Measurements from ENCODE around the gene G6PC3.

The G6PC3 gene

DNA sequence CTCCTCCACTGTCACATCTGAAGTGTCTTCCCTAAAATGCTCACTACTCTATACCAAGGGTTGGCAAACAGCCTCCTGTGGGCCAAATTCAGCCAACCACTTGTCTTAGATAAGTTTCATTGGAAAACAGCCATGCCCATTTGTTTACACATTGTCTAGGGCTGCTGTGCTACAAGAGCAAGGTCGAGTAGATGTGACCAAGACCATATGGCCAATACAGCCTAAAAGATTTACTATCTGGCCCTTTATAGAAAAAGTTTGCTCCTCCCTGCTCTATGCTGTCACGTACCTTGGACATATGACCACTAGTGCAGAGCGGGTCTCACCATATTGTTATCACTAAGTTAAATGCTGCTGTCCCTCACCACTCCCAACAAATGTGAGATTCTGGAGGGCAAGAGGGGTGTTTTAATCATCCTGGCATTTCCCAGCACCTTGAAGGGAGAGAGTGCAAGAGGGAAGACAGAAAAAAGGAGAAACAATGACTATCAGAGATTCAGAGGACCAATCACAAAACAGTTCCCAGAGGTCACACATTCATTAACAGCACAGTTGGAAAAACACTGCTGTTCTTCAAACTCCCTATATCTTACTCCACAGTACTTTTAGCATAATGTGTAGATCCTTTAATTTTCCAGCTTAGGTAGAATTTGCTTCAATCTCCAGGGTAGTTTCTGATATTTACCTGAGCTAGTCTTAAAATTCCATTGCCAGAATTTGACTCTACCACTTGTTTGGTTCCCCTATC, 17.2 kb upstream of the G6PC3 start:
- TF ChIP-seq, protein P1, sequence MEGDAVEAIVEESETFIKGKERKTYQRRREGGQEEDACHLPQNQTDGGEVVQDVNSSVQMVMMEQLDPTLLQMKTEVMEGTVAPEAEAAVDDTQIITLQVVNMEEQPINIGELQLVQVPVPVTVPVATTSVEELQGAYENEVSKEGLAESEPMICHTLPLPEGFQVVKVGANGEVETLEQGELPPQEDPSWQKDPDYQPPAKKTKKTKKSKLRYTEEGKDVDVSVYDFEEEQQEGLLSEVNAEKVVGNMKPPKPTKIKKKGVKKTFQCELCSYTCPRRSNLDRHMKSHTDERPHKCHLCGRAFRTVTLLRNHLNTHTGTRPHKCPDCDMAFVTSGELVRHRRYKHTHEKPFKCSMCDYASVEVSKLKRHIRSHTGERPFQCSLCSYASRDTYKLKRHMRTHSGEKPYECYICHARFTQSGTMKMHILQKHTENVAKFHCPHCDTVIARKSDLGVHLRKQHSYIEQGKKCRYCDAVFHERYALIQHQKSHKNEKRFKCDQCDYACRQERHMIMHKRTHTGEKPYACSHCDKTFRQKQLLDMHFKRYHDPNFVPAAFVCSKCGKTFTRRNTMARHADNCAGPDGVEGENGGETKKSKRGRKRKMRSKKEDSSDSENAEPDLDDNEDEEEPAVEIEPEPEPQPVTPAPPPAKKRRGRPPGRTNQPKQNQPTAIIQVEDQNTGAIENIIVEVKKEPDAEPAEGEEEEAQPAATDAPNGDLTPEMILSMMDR (IDR thresholded peaks at IDR 0.05; ENCODE audit: unreplicated experiment in 3 of 3) = no peak
- Mint-ChIP-seq H3K27ac (peak overlapping the region in 2 of 3 experiments; percentile 3 to 27), H3K27me3 (ENCODE audit: low read depth) (no peaks in the 10 kb centered on the region), H3K4me1 (peaks cover 21% of the 10 kb centered on the region), H3K4me3 (no peak overlapping the region), H3K36me3 (ENCODE audit: low read depth) (peaks cover 47% of the 10 kb centered on the region), H3K9me3 (no peaks in the 10 kb centered on the region)

DNA sequence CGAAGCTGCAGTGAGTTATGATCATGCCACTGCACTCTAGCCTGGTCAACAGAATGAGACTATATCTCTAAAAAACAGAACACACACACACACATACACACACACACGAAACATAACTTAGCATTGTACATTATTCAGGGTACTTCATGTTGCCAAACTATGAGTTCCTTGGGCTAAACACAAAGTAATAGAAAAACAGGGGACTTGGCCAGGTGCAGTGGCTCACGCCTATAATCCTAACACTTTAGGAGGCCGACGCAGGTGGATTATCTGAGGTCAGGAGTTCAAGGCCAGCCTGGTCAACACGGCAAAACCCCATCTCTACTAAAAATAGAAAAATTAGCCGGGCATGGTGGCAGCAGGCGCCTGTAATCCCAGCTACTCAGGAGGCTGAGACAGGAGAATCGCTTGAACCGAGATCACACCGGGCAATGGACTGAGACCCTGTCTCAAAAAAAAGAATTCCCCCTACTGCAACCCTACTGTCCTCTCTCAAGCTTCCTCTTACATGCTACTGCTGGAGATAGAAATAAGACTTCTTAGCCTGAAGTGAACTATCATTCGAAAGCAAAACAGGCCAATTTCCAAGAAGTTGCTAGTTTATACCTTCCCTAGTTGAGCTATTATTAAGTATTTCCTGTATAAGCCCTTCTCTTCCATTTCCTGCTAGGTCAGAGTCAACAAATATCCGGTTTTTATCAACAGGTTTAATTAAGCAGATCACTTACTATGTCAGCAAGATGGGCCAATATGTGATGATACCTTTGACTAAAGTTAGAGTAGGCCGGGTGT, 11.2 kb upstream of the G6PC3 start:
- peaks cover 15% of the 10 kb centered on the region for H3K4me1 Mint-ChIP-seq
- TF ChIP-seq, protein P1 (IDR thresholded peaks at IDR 0.05; ENCODE audit: unreplicated experiment in 3 of 3) = no peak
- no peaks in the 10 kb centered on the region for H3K9me3 Mint-ChIP-seq
- no peak overlapping the region for H3K27ac Mint-ChIP-seq
- no peaks in the 10 kb centered on the region for H3K27me3 Mint-ChIP-seq (ENCODE audit: low read depth)
- H3K36me3 Mint-ChIP-seq (ENCODE audit: low read depth) = peaks cover 56% of the 10 kb centered on the region
- no peak overlapping the region for H3K4me3 Mint-ChIP-seq

DNA sequence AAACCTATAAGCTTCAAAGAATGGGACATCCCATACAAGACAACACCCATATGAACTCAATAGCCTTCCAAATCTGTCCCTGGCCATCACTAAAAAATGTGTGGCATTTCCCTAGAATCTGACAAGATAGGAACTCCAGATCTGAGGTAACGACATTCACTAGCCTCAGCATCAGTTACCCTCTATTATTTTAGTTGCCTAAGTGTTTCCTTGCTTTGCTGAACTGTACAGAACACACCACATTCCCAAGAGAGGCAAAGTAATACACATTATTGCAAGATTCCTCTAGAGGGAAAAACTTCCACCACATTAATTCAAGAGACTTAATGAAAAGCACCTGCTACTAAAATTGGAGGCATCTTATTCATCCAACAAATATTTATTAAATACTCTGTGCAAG, 9.1 kb upstream of the G6PC3 start:
- TF ChIP-seq, protein P1 (IDR thresholded peaks at IDR 0.05; ENCODE audit: unreplicated experiment in 3 of 3) = no peak
- no peaks in the 10 kb centered on the region for H3K27me3 Mint-ChIP-seq (ENCODE audit: low read depth)
- H3K36me3 Mint-ChIP-seq (ENCODE audit: low read depth) = peaks cover 44% of the 10 kb centered on the region
- no peak overlapping the region for H3K4me3 Mint-ChIP-seq
- no peak overlapping the region for H3K27ac Mint-ChIP-seq
- peaks cover 23% of the 10 kb centered on the region for H3K4me1 Mint-ChIP-seq
- H3K9me3 Mint-ChIP-seq = no peaks in the 10 kb centered on the region

DNA sequence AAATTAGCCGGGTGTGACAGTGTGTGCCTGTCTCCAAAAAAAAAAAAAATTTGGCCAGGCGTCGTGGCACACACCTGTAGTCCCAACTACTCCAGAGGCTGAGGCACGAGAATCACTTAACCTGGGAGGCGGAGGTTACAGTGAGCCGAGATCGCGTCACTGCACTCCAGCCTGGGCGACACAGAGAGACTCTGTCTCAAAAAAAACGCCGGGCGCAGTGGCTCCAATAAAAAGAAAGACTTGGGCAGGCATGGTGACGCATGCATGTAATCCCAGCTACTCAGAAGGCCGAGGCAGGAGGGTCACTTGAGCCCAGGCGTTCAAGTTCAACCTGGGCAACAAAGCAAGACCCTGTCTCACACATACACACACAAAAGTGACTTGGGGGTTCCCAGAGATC, 7.7 kb upstream of the G6PC3 start:
- Mint-ChIP-seq H3K27ac (no peak overlapping the region), H3K27me3 (ENCODE audit: low read depth) (no peaks in the 10 kb centered on the region), H3K4me1 (peaks cover 29% of the 10 kb centered on the region), H3K36me3 (ENCODE audit: low read depth) (peaks cover 44% of the 10 kb centered on the region), H3K4me3 (no peak overlapping the region), H3K9me3 (no peaks in the 10 kb centered on the region)
- TF ChIP-seq, protein P1 (IDR thresholded peaks at IDR 0.05; ENCODE audit: unreplicated experiment in 3 of 3) = no peak

DNA sequence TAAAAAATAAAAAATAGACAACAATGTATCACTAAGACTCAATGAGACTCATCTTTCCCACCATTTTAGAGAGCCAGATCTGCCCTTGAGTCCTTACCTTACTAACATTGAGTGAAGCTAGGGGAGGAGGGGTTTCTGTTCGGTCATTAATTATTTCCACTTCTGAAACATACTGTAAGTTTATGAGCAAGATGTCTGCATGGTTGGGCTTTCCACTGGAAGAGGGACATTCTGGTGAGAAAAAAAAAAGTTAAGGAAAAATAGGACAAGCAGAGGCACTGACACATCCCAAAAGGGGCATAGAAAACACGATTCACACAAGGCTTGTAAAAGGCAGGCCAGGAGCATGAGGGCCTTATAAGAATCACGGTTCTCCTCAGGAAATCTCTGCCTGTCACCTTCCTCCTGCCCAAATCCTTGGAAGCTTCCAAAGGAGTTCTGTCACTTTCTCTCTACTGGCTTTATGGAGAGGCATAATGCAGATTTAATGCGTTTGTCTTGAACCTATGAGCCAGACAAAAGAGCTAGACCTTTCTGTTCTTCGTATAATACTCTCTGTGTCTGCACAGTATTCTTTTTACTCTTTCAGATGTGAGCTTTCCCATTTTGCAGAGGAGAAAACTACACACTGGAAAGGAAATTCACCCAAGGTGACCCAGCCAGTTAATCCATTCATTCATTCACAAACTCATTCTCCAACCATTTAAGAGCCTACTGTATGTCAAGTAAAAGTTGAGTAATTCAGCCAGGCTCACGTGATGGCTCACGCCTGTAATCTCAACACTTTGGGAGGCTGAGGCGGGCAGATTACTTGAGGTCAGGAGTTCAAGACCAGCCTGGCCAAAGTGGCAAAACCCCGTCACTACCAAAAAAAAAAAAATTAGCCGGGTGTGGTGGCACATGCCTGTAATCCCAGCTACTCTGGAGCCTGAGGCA, 6.6 kb upstream of the G6PC3 start:
- peaks cover 33% of the 10 kb centered on the region for H3K4me1 Mint-ChIP-seq
- no peaks in the 10 kb centered on the region for H3K27me3 Mint-ChIP-seq (ENCODE audit: low read depth)
- peak overlapping the region; percentile 69 to 83 (median 78) for H3K4me3 Mint-ChIP-seq
- H3K36me3 Mint-ChIP-seq (ENCODE audit: low read depth) = peaks cover 40% of the 10 kb centered on the region
- H3K27ac Mint-ChIP-seq = peak overlapping the region; percentile 62 to 81 (median 65)
- no peaks in the 10 kb centered on the region for H3K9me3 Mint-ChIP-seq
- TF ChIP-seq, protein P1 (IDR thresholded peaks at IDR 0.05; ENCODE audit: unreplicated experiment in 3 of 3) = no peak
